ENCODE measurements around the gene CAND2. TPM values are rescaled to one million over a fixed set of nuclear protein-coding genes. Genes with fewer than 3 reads are reported as not detected.
A peak's percentile ranks its signal among the peaks of the same experiment; 100 is the strongest.

Gene CAND2
- 1 to 10 TPM; 2.2 to 6.8 (median 4.9) TPM for total RNA-seq

DNA sequence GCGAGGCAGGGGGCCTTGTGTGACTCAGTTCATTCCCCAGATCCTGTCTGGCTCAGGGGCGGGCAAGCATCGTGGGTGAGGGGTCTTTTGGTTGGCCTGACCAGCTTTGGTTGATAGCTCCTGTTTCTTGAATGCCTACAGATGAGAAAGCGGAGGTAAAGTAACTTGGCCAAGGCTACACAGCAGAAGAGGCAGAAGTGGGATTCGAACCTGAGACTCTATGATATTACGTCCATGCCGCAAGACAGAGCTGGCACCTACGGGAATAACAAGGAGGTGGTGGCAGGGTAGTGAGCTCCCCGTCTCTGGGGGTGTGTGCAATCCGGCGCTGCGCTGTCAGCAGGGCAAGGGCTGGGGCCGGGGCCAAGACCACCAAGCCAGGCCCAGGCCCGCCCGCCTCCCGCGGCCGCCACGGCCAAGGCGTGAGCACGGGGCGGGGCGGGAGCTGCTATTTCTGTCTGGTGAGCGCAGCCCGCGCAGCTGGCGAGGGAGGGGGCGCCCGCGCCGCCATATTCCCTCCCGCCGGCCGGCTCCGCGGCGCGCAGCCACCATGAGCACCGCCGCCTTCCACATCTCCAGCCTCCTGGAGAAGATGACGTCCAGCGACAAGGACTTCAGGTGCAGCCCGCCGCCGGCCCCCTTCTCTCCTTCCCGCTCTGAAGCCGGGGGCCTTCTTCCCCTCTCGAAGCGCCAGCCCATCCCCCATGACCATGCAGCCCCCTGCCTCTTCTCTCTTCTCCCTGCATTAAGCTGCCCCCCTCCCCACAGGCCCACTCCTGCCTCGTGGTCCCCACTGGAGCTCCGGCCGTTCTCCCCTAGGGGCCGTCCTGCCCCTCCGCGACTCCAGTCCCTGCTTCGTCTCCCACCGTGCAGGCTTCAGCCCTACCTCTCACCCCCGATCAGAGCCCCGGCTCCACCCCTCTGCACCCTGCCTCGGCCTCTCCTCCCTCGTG is at the start of gene CAND2:
Gene CAND2 (plus strand): TSS at position 510 of the 953 bp plus-strand sequence. CDS start 41 bp downstream, at position 551.
- ATAC-seq (ENCODE audit: low FRiP score), result peak; percentile 67
- TF ChIP-seq, protein P1, sequence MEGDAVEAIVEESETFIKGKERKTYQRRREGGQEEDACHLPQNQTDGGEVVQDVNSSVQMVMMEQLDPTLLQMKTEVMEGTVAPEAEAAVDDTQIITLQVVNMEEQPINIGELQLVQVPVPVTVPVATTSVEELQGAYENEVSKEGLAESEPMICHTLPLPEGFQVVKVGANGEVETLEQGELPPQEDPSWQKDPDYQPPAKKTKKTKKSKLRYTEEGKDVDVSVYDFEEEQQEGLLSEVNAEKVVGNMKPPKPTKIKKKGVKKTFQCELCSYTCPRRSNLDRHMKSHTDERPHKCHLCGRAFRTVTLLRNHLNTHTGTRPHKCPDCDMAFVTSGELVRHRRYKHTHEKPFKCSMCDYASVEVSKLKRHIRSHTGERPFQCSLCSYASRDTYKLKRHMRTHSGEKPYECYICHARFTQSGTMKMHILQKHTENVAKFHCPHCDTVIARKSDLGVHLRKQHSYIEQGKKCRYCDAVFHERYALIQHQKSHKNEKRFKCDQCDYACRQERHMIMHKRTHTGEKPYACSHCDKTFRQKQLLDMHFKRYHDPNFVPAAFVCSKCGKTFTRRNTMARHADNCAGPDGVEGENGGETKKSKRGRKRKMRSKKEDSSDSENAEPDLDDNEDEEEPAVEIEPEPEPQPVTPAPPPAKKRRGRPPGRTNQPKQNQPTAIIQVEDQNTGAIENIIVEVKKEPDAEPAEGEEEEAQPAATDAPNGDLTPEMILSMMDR (IDR thresholded peaks at IDR 0.05), result no peak
- no peak for DNase-seq (ENCODE audit: low spot score)

DNA sequence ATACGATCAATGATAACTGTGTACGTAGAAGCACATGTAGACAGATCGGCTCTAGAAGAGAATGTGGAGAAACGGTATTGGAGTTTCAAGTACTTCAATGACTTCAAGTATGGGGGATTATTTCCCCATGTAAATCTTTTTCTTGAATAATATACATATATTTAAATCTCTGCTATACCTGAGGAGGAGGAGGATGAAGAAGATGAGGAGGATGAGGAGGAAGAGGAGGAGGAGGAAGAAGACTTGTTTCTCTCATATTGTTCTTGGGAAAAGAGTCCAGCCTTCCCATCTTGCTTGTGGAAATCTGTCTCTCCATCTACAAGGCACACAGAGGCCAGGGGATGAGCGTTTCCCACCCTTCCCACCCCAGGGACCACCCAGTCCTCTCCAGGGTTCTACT is 48.0 kb upstream of the CAND2 start:
- TF ChIP-seq, protein P1 (IDR thresholded peaks at IDR 0.05), result no peak
- ATAC-seq (ENCODE audit: low FRiP score) (no peak), DNase-seq (ENCODE audit: low spot score) (no peak)

DNA sequence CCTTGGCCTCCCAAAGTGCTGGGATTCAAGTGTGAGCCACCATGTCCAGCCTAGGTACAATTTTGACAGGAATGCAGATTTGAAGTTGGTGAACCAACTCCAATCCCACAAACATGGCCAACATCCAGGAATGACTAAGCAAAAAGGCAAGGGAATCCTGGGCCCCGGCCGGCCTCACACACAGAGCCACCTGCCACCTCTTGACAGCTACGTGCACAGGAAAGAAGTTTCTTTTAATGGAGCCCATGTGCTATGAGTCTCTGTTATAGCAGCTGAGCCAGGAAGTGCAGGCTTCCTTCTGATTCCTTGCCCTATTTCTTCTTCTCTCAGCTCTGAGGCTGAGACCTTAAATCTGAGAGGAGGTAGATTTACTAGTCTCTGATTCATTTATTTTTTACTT is 46.3 kb upstream of the CAND2 start:
- no peak for DNase-seq (ENCODE audit: low spot score)
- no peak for ATAC-seq (ENCODE audit: low FRiP score)
- TF ChIP-seq, protein P1 (IDR thresholded peaks at IDR 0.05), result no peak

DNA sequence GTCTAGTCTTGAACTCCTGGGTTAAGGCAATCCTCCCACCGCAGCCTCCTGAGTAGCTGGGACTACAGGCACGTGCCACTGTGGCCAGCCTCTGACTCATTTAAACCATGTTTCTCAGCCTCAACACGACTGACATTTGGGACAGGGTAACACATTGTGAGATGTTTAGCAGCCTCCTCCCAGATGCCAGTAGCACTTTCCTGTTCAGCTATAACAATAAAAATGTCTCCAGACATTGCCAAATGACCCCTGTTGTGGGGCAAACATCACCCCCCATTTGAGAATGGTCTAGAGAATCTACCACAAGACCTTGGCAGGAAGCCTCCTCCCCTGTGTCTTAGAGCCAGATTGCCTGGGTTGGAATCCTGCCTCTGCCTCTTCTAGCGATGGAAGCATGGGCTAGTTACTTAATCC is 45.8 kb upstream of the CAND2 start:
- DNase-seq (ENCODE audit: low spot score), result no peak
- no peak for ATAC-seq (ENCODE audit: low FRiP score)
- TF ChIP-seq, protein P1 (IDR thresholded peaks at IDR 0.05), result no peak

DNA sequence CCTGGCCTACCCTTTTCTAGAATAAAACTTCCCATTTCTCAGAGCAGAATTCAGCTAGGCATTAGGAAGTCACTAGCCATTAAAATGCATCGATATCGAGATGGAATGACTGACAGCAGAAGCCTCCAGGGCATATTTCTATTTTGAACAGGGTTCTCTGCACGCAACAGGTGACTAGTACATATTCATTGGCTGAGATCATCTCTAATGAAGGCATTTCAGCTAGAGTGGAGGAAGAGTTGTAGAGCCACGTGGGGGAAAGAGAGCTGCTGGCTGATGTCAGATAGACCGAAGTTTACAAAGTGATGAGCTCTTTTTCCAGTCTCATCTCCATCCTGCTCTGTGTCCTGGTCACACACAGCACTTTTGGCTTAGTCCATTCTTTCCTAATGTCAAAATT is 44.9 kb upstream of the CAND2 start:
- DNase-seq (ENCODE audit: low spot score), result no peak
- ATAC-seq (ENCODE audit: low FRiP score), result no peak
- TF ChIP-seq, protein P1 (IDR thresholded peaks at IDR 0.05), result no peak

DNA sequence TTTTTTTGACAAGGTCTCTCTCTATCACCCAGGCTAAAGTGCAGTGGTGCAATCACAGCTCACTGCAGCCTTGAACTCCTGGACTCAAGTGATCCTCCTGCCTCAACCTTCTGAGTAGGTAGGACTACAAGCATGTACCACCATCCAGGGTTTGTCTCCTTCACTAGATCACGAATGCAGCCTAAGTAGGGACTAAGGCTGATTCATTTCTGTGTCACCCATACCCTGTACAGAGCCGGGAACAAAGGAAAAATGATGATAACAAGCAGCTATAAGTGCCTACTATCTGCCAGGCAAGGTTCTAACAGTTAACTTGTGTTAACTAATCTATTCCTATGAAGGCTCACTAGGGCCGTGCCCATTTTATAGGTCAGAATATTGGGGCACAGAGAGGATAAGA is 44.4 kb upstream of the CAND2 start:
- no peak for ATAC-seq (ENCODE audit: low FRiP score)
- DNase-seq (ENCODE audit: low spot score), result no peak
- TF ChIP-seq, protein P1 (IDR thresholded peaks at IDR 0.05), result no peak

DNA sequence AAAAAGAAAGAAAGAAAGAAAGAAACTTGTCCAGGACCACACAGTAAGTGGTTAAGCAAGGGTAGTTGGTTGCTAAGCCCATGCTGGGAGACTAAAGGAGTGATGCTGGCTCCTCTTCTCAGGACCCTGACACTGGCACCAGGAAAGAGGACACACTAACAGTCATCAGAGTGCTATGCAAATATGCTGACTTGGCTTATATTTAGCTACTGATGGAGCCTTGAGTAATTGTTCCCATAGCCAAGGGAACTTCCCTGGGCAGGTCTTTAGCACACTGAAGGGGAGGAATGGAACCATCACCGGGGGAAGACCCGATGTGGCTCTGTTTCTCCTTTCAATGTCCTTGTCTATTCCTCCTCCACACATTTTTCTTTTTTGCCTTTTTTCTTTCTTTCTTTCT is 43.7 kb upstream of the CAND2 start:
- ATAC-seq (ENCODE audit: low FRiP score) (no peak), DNase-seq (ENCODE audit: low spot score) (no peak)
- TF ChIP-seq, protein P1 (IDR thresholded peaks at IDR 0.05), result no peak
